HG02885 (cell line): ENCODE measurements around the gene NMBR.
A peak's percentile ranks its signal among the peaks of the same experiment; 100 is the strongest.
"Not testable (repeated sequence)": the region's sequence is repeated elsewhere in the genome, so short reads cannot be mapped to it uniquely, and the experiment has no call there.

Experiments used
- ATAC-seq: cut with Tn5 transposase; IDR thresholded peaks from one replicate; pipeline ENCODE4 v1.9.1; 2021; ENCODE audit warnings: mild to moderate bottlenecking; ENCODE audit not compliant: unreplicated experiment, poor library complexity

The NMBR gene

DNA sequence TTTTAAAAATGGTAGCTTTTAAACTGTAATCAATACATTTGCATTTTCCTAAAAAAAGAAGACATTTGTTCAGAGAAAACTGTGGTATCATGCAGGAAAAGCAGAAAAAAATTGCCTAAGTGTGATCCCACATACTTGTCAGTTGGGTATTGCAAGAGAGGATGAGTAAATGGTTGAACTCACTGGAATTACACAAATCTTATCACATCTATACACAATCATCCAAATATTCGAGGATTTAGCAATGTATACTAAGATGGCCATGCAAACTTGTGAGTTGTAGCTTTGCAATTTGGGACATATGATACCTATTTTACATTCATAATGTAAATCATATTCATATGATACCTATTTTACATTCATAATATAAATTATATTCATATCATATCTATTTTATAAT, 72.4 kb downstream of the NMBR start:
- no peak for ATAC-seq

DNA sequence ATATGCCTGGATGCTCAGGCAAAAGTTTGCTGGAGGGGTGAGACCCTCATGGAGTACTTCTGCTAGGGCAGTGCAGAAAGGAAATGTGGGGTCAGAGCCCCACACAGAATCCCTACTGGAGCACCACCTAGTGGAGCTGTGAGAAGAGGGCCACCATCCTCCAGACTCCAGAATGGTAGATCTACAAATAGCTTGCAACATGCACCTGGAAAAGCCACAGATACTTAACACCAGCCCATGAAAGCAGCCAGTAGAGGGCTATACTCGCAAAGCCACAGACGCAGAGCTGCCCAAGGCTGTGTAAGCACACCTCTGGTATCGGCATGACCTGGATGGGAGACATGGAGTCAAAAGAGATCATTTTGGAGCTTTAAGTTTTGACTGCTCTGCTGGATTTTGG, 74.9 kb downstream of the NMBR start:
- ATAC-seq: no peak

DNA sequence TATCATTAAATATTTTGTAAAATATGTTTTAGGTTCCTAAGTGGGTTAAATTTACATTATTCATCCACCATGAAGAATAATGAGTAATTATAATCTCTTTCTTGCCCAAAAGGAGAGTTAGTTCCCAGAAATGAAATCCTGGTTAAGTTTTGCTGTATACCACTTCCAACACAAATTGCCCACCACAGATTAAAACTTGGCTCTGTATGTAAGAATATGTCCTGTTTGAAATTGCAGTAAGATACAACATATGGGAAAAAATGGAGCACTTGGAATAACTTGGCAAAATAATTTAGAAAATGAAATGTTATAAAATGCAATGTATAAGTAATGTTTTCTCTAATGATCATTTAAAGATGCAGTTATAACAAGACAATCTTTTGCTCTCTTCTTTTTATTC, 78.5 kb downstream of the NMBR start:
- ATAC-seq: no peak

DNA sequence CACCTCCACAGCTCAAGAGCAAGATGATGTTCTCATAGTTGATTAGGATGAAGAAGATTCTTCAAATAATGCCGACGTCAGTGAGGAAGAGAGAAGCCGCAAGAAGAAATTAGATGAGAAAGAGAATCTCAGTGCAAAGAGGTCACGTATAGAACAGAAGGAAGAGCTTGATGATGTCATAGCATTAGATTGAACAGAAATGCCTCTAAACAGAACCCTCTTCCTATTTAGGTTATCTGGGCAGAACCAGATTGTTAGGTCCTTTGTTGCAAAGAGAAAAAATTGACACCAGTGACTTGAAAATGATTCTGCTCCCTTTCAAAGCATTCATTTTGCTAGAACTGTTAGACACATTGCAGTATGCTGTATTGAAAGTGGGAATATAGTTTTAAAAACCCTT, 84.1 kb downstream of the NMBR start:
- ATAC-seq: not testable (repeated sequence)

DNA sequence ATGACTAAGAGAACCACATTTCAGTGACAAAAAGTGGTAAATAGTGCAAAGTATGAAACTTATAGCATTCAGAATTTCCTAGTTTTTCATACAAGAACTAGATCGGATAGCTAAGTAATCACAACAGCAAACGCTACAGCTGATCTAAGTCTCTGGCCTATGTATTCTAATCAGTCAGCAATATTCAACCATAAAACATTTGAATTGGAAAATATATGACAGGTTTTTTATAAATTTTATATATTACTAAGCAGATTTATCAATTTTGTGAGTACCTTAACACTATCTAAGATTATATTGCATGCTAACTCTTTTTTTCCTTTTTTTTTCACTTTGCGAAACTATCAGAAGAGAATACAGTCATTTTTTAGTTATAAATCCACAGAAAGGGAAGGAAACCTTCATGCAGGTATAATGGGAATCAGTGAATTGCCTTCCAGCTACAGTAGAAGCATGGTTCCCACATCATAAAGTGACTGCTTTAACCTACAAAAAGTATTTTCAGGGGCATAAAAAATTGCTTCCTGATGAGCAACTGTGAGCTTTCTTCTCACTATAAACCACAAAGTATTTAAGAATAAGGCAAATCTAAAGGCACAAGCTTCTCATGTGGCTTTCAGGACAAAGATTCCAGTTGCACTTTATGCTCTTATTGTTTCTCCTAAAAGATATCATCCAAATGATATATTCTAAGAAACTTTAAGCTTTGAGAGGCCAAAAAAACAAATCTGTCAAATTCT, 88.2 kb downstream of the NMBR start:
- ATAC-seq: no peak

DNA sequence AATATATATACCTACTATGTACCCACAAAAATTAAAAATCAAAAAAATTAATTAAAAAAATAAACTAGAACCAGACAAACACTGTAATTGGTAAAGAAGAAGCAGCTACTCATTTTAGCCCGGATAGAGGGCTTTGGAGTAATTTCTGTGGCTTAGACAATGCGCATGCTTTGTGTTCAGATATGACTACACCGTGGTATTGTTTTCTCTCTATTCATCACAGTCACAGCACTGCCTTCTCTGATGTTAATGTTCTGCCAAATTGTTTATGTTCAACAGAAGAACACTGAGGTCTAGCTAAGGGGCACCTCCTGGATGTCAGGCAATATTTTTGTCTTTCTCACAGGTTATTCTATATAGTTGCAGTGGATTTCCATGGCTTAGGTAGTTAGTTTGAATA, 91.7 kb downstream of the NMBR start:
- peak; percentile 62 for ATAC-seq

DNA sequence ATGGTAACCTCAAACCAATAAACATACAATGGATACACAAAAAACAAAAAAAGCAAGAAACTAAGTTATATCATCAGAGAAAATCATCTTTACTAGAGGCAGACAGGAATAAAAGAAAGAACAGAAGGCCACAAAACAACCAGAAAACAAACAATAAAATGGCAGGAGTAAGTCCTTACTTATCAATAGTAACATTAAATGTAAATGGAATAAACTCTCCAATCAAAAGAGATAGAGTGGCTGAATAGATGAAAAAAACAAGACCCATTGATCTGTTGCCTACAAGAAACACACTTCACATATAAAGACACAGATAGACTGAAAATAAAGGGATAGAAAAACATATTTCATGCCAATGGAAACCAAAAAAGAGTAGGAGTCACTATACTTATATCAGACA, 95.5 kb downstream of the NMBR start:
- no peak for ATAC-seq

DNA sequence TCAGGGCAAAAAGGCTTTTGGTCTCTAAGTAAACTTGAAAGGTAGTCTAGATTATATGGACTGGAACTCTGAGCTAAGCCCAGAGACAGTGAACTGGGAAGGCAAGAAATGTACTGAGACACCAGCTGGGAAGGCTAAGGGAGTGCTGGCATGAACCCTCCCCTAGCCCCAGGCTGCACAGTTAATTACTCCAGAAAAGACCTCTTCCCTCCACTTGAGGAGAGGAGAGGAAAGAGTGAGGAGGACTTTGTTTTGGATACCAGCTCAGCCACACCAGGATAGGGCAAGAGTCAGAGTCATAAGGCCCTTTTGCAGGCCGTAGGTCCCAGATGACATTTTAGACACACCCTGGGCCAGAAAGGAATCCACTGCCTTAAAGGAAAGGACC, 98.3 kb downstream of the NMBR start:
- no peak for ATAC-seq

DNA sequence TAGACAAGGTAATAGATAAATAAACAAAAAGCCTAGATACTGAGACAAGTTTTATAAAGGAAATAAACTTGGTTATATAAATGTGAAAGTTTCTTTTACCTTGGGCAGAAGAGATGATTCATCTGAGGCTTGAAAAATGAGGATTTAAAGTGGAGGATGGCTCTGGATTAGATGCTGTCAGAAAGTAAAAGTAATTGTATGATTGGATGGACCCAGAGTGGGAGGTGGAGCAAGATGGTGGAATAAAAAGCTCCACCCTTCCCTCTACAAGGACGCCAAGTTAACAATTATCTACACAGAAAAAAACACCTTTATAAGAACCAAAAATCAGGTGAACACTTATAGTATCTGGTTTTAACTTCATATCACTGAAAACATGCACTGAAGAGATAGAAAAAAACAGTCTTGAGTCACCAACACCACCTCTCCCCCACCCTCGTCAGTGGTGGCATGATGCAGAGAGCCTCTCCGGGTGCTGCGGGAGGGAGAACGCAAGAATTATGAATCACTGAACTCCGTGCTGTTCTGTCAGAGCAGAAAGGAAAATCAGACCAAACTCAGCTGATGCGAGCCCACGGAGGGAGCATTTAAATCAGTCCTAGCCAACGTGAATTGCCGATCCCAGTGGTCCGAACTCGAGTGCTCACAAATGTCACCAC, 98.9 kb downstream of the NMBR start:
- no peak for ATAC-seq

DNA sequence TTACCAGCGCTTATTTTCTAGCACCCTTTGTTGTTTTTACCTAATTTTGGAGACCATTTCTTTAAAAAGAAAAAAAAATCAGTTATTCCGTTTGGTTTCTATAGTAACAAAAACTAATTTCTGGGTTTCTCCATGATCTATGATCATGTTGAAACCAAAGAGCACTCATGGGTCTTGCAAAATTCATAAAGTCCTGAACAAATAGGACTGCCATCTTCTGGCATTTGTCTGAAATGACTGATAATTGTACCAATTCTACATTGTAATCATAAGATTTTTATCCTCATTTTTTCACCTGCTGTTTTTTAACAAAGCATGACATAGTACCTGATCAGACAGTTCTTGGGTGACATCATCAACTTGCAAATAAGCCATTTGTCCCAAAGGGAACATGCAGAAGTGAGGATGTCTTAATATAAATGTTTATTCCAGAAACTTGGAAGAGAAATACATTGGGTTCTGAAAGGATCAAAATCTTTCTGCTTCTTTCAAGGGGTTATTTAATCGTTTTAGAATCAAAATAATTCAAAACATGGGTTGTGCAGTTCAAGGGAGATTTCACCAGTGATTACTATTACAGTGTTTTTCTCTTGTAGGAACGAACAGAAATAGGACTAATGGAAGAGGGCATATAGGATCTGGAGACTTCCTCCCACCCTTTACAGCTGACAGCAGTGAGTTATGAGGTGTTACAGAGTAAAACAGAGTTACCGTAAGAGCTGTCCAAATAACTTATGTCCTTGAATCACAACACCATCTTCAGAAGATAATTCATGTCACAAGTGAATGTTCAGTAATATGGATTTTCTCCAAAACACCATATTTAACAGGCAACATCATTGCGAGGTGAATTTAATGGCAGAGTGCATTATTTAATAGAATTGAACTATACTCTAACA, 101.3 kb downstream of the NMBR start:
- ATAC-seq: no peak

DNA sequence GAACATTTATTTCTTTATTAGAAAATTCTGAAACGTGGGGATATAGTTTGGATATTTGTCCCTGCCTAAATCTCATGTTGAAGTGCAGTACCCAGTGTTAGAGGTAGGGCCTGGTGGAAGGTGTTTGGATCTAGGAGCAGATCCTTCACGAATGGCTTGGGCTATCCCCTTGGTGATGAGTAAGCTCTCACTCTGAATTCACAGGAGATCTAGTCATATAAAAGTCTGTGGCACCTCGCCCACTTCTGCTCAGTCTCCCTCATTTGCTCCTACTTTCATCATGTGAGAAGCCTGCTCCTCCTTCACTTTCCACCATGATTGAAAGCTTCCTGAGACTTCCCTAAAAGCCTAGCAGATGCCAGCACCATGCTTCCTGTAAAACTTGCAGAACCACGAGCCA, 111.0 kb downstream of the NMBR start:
- ATAC-seq: no peak

DNA sequence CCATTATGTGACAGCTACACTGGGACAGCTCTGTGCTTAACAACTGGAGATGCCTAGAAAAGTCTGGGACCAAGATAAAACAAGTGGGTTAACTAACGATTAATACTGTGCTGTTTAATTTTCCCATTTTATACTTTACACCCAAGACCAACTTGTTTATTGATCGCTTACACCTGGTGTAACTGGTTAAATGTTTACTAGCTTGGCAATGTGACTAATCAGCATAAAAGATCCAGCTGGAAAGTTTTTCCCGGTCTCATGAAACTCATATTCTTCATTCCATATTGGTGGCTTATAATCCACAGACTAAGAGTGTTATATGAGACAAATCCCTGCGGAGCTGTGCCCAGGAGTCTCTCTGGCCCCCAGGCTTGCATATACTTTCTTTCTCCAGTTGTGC, 115.9 kb downstream of the NMBR start:
- no peak for ATAC-seq

DNA sequence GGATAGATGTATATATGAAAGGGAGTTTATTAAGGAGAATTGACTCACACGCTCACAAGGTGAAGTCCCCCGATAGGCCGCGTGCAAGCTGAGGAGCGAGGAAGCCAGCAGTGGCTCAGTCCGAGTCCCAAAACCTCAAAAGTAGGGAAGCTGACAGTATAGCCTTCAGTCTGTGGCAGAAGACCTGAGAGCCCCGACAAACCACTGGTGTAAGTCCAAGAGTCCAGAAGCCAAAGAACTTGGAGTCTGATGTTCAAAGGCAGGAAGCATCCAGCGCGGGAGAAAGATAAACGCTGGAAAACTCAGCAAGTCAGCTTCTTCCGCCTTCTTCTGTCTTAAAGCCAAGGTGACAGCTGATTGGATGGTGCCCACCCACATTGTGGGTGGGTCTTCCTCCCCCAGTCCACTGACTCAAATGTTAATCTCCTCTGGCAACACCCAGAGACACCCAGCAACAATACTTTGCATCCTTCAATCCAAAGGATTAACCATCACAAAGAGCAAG, 116.8 kb downstream of the NMBR start:
- ATAC-seq: no peak

DNA sequence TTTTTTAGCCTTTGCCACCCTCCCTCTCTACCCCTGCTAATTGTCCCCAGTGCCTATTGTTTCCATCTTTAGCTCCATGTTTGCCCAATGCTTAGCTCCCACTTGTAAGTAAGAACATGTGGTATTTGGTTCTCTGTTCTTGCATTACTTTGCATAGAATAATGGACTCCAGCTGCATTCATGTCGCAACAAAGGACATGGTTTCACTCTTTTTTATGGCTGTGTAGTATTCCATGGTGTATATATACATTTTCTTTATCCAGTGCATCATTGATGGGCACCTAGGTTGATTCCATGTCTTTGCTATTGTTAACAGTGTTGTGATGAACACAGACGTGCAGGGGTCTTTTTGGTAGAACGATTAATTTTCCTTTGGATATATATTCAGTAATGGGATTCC, 118.4 kb downstream of the NMBR start:
- no peak for ATAC-seq

DNA sequence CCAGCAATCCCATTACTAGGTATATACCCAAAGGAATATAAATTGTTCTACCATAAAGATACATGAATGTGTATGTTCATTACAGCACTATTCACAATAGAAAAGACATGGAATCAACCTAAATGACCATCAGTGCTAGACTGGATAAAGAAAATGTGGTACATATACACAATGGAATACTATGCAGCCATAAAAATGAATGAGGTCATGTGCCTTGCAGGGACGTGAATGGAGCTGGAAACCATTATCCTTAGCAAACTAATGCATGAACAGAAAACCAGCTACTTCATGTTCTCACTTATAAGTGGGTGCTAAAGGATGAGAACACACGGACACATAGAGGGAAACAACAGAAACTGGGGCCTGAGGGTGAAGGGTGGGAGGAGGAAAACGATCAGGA, 119.1 kb downstream of the NMBR start:
- not testable (repeated sequence) for ATAC-seq

DNA sequence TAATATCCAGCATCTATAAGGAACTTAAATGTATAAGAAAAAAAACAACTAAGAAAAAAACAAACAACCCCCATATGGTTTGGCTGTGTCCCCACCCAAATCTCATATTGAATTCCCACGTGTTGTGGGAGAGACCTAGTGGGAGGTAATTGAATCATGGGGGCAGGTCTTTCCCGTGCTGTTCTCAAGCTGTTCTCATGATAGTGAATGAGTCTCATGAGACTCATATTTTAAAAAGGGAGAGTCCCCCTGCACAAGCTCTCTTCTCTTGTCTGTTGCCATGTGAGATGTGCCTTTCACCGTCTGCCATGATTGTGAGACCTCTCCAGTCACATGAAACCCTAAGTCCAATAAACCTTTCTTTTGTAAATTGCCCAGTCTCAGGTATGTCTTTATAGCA, 119.8 kb downstream of the NMBR start:
- no peak for ATAC-seq

DNA sequence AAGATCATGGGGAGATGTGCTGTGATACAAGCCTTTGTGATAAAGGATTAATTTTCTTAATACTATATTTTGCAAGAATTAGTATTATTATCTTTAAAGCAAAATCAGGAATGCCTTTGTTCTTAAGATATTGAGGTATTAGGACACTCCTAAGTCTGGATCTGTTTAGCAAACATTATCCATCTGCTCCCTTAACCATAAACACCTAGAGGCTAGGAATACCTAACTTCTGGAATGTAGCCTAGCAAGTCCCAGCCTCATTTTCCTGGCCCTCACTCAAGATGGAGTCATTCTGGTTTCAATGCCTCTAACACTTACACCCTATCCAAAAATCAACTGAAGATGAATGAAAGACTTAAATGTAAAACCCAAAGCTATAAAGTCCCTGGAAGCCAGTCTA, 120.5 kb downstream of the NMBR start:
- ATAC-seq: no peak
